GM12872 (cell line): ENCODE results near the gene DAAM2.

ENCODE experiments used
- TF ChIP-seq, protein P1 (sequence below): IDR thresholded peaks from 3 replicates; pipeline ENCODE4 v1.5.1; 2011; ENCODE audit warnings: low read depth, mild to moderate bottlenecking, low read length, moderate library complexity; ENCODE audit not compliant: insufficient read depth

Gene DAAM2

DNA sequence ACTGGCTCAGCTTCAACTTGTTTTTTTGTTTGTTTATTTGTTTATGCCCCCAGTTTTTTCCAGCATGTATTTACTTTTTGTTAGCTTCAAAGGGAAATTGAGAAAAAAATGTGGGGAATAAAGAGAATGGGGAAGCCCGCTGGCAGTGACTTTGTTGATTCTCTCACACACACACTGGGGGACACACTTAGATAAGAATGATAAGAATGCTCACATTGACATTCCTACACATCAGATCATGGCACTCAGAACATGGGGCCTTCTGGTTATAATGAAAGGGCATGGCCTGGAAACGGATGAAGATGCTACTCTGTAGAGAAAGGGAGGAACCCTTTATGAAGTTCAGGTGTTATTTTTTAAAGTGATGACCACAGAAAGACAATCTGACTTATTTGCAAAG is 15.6 kb upstream of the DAAM2 start:
- TF ChIP-seq, protein P1, sequence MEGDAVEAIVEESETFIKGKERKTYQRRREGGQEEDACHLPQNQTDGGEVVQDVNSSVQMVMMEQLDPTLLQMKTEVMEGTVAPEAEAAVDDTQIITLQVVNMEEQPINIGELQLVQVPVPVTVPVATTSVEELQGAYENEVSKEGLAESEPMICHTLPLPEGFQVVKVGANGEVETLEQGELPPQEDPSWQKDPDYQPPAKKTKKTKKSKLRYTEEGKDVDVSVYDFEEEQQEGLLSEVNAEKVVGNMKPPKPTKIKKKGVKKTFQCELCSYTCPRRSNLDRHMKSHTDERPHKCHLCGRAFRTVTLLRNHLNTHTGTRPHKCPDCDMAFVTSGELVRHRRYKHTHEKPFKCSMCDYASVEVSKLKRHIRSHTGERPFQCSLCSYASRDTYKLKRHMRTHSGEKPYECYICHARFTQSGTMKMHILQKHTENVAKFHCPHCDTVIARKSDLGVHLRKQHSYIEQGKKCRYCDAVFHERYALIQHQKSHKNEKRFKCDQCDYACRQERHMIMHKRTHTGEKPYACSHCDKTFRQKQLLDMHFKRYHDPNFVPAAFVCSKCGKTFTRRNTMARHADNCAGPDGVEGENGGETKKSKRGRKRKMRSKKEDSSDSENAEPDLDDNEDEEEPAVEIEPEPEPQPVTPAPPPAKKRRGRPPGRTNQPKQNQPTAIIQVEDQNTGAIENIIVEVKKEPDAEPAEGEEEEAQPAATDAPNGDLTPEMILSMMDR = no peak

DNA sequence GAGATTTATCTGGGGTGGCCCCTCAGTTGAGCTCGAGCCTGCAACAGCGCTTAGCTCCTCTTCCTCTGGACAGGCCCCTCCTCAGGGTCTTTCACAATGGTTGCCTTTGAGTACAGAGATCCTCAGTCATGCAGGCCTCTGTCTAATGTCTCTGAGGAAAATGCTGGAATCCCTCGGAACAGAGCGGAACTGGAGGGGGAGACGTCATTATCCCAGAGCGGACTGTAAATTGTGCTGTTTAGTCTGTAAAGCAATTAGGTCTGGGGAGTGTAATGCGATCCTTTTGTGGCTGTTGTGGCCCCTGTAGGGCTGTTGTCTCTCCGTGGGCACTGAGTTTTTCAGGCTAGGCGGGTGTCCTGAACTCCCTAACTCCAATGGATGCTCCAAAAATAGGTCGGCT is 15.0 kb upstream of the DAAM2 start:
- TF ChIP-seq, protein P1 = no peak

DNA sequence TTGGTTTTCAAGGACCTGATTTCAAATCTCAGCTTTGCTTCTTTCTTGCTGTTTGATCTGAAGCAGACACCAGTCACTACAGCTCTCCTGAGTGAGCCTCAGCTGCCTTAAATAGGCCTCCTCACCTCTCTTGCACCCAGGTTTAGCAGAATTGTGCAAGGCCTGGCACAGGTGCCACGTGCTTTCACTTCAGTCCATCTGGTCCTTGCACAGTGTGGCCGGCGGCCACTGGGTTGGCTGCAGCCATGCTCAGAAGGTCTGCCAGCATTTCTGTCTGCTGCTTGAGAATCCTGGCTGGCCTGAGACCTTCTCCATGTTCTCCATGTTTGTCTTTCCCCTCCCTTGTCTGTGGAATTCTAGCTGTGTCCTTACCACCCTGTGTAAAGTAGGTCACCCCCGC is 14.5 kb upstream of the DAAM2 start:
- TF ChIP-seq, protein P1 = no peak

DNA sequence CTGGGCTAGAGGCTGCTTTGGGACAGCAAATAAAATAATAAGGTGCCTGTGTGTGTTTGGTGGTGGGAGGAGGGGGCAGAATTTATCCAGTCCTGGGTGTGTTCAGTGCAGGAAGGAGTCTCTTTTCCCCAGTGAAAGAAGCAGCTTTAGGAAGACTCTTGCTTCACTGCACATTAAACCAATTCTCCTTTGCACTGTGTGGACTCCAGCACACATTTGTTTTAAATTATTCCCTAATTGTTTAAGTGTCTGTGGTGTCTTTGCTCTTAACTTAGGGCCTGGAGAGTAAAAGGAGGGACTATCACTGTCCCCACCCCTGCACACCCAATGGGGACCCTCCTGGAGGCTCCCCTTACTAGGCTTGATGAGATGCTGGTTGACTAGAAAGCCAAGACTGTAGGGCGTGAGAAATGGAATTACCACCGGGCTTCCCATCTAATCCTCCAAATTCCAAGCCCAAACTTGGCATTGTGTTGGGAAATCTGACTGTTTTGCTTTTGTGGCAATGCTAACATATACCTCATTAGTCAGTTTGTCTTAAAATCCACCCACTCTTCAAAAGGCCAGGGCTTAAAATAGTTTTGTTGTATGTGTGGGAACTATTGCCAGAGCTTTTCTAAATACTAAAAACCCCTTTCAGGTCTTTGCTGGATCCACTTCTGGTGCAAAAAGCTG is 13.5 kb upstream of the DAAM2 start:
- TF ChIP-seq, protein P1 = no peak

DNA sequence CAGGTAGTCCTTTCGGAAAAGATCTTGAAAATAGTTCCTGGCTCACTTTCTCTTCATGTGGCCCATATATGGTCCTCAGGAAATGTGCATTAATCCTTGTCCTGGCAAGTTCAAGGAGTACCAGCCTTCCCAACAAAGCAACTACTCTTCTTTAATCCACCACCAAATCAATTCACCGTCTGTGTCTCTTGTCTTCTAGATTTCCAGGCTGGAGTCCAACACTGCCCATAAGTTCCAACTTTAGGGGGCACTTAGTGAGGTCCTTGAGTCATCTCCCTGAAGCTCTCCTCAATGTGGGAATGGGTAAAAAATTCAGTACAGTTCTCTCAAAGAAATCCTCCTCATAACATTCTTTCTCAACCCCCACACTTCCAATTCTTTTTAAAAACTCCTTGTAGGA is 6.9 kb upstream of the DAAM2 start:
- TF ChIP-seq, protein P1 = no peak

DNA sequence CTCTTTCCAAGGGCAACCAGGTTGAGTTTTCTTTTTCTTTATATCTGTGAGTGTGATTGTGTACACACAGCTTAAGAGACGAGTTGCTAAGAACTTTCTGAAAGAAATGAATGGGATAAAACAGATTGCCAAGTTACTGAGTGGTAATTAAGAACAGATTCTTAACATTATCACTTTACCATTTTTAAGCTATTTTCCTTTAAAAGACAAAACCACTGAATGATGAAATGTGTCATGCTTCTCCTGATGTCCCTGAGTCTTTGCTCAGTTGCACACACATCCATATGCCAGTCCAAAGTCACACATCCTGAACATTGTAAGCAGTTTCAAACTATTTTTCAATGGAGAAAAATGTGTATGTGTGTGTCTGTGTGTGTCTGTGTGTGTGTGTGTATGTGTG is 5.5 kb upstream of the DAAM2 start:
- TF ChIP-seq, protein P1 = no peak

DNA sequence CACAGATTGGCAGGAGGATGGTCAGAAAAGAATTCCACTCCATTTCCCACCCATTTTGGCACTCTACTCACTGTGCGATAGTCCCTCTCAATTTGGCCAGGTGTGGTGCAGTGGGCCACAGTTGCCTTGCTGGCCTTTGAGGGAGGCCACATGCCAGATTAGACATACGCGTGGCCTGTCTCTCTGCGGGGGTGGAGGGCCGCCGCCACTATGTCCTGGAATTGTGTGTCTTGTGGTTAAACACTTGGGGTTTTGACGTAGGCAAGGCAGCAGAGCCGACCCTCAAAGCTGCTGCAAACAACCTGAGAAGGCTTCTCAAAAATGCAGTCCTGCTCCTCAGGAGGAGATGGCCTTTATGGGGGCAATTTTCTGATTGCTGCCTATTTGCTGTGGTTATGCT is 4.9 kb upstream of the DAAM2 start:
- TF ChIP-seq, protein P1 = no peak

DNA sequence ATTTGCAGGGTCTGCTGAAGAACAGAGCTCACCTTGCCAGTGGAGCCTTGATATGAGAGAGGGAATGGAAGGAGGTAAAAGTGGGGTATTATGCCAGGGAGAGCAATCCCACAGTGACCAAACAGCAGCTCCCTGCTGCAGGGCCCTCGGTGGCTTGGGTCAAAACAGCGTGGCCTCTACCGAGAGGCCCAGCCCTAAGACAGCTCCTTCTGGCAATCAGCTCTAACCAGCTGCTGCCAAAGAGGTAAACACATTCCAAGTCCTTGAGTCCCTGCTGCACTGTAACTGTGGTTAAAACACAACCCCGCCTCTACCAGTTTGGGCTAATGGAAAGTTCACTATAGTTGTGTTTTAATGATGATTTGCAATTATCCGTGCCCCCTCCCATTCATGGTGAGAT is 1.4 kb upstream of the DAAM2 start:
- TF ChIP-seq, protein P1 = no peak
